Small intestine (tissue), 7 donors: ENCODE data around the gene GALNT16. TPM values are rescaled to one million over a fixed set of nuclear protein-coding genes. Genes with fewer than 3 reads are reported as not detected.

Experiments used
- DNase-seq, 2 donors: peaks; one replicate each; pipeline versions ENCODE4 v3.0.0 to v3.0.0-alpha.2; 2013
- FAIRE-seq: peaks from 2 replicates; lab custom pipeline; 2012; peaks lifted over from hg19 to GRCh38; lab: Jason Lieb, UNC
- H3K27ac ChIP-seq, 3 donors: one replicate each; pipeline ENCODE4 v1.5.1; 2013; ENCODE audit warnings: low read length in 2 of 3, mild to moderate bottlenecking in 2 of 3, control low read depth in 1 of 3, inconsistent platforms in 1 of 3, low read depth in 1 of 3, moderate library complexity in 1 of 3
- H3K27me3 ChIP-seq, 3 donors: one replicate each; pipeline ENCODE4 v1.6.1; 2013; ENCODE audit warnings: low read length in 3 of 3, inconsistent platforms in 1 of 3; ENCODE audit not compliant: control insufficient read depth in 3 of 3, insufficient read depth in 3 of 3
- H3K36me3 ChIP-seq, 3 donors: one replicate each; pipeline ENCODE4 v1.6.1; 2013; ENCODE audit warnings: low read length in 3 of 3, inconsistent platforms in 1 of 3, low read depth in 1 of 3, mild to moderate bottlenecking in 1 of 3, moderate library complexity in 1 of 3; ENCODE audit not compliant: control insufficient read depth in 3 of 3, insufficient read depth in 2 of 3
- H3K4me1 ChIP-seq, 3 donors: one replicate each; pipeline ENCODE4 v1.6.1; 2013; ENCODE audit warnings: low read length in 2 of 3, inconsistent platforms in 1 of 3, low read depth in 1 of 3, mild to moderate bottlenecking in 1 of 3, moderate library complexity in 1 of 3; ENCODE audit not compliant: control insufficient read depth in 3 of 3, insufficient read depth in 2 of 3
- H3K4me3 ChIP-seq, 3 donors: one replicate each; pipeline ENCODE4 v1.5.1; 2013; ENCODE audit warnings: low read length in 3 of 3, control low read depth in 1 of 3, inconsistent platforms in 1 of 3, low read depth in 1 of 3, mild to moderate bottlenecking in 1 of 3, moderate library complexity in 1 of 3
- H3K9me3 ChIP-seq, 2 donors: one replicate each; pipeline ENCODE4 v1.6.1; 2013; ENCODE audit warnings: low read depth in 1 of 2, low read length in 1 of 2; ENCODE audit not compliant: control insufficient read depth in 2 of 2, insufficient read depth in 1 of 2
- WGBS, 3 donors: extraction: QIAGEN DNeasy Blood & Tissue Kit; methylation state at CpG; one replicate each; pipeline ENCODE4 v1.1.7; 2013; 5-methylcytosine and 5-hydroxymethylcytosine counted together
- polyA plus RNA-seq, 4 donors: library from polyadenylated mRNA; stranded (reverse) in 3 of 4; unstranded in 1 of 4; fragments of 200-250 nt in 3 of 4; fragments of 120-200 nt in 1 of 4; gene quantifications; one replicate each; pipeline versions ENCODE4 v1.2.1 to v1.2.3, GENCODE V29; 2013
- donor health status: healthy with polysubstance abuse.
- donor health status: control.
- donor health status: control.
- donor health status: Bipolar disorder and iron deficiency.
- donor health status: healthy.

Gene GALNT16
- polyA plus RNA-seq, 4 donors, result 0.45 to 18.2 (median 1.5) TPM

- Histone ChIP-seq H3K9me3 (no peaks in the 10 kb centered on the region), H3K4me3 (no peak overlapping the region), H3K4me1 (no peaks in the 10 kb centered on the region), H3K36me3 (peaks cover 0 to 20% (median 0%) of the 10 kb centered on the region in 3 donors), H3K27ac (no peak overlapping the region), H3K27me3 (no peaks in the 10 kb centered on the region)
- DNase-seq (no peak), FAIRE-seq (no peak)
- WGBS, 3 donors, result 63 to 82% (median 68%) methylated on average over 6 of the region's 6 CpGs
Observed at GRCh38 chr14:69335371-69335771, 75.4 kb downstream of the GALNT16 start.

GRCh38 chr14:69337984-69338383, 78.0 kb downstream of the GALNT16 start:
- FAIRE-seq, result no peak
- Histone ChIP-seq H3K4me1 (no peaks in the 10 kb centered on the region), H3K4me3 (no peak overlapping the region), H3K36me3 (peaks cover 0 to 25% (median 0%) of the 10 kb centered on the region in 3 donors), H3K9me3 (no peaks in the 10 kb centered on the region), H3K27ac (no peak overlapping the region), H3K27me3 (no peaks in the 10 kb centered on the region)
- DNase-seq, result no peak
- WGBS, 3 donors, result 91 to 97% (median 93%) methylated on average over 5 of the region's 5 CpGs

- FAIRE-seq (no peak), DNase-seq (no peak)
- H3K36me3 ChIP-seq, result peaks cover 0 to 20% (median 0%) of the 10 kb centered on the region in 3 donors
- H3K27ac ChIP-seq, result no peak overlapping the region
- no peaks in the 10 kb centered on the region for H3K4me1 ChIP-seq
- H3K27me3 ChIP-seq, result no peaks in the 10 kb centered on the region
- H3K4me3 ChIP-seq, result no peak overlapping the region
- WGBS, 3 donors, result 93 to 96% (median 94%) methylated on average over 13 of the region's 13 CpGs
- H3K9me3 ChIP-seq, result no peaks in the 10 kb centered on the region
Observed at GRCh38 chr14:69339426-69339825, 79.5 kb downstream of the GALNT16 start.

GRCh38 chr14:69342928-69343525, 83.1 kb downstream of the GALNT16 start:
- no peaks in the 10 kb centered on the region for H3K9me3 ChIP-seq
- no peak overlapping the region for H3K27ac ChIP-seq
- peaks cover 0 to 17% (median 0%) of the 10 kb centered on the region in 3 donors for H3K36me3 ChIP-seq
- FAIRE-seq, result no peak
- no peaks in the 10 kb centered on the region for H3K4me1 ChIP-seq
- WGBS, 3 donors, result 12 to 55% (median 24%) methylated on average over 8 of the region's 8 CpGs
- H3K27me3 ChIP-seq, result no peaks in the 10 kb centered on the region
- DNase-seq, result peak; percentile 33 to 84
- no peak overlapping the region for H3K4me3 ChIP-seq

- DNase-seq (no peak), FAIRE-seq (no peak)
- no peaks in the 10 kb centered on the region for H3K4me1 ChIP-seq
- no peak overlapping the region for H3K27ac ChIP-seq
- WGBS, 3 donors, result 70 to 88% (median 81%) methylated on average over 3 of the region's 3 CpGs
- H3K4me3 ChIP-seq, result no peak overlapping the region
- peaks cover 0 to 11% (median 0%) of the 10 kb centered on the region in 3 donors for H3K36me3 ChIP-seq
- no peaks in the 10 kb centered on the region for H3K9me3 ChIP-seq
- H3K27me3 ChIP-seq, result no peaks in the 10 kb centered on the region
Observed at GRCh38 chr14:69344171-69344570, 84.2 kb downstream of the GALNT16 start.

GRCh38 chr14:69345402-69345801, 85.4 kb downstream of the GALNT16 start:
- DNase-seq, result peak; percentile 19 to 48
- no peak overlapping the region for H3K4me3 ChIP-seq
- H3K4me1 ChIP-seq, result no peaks in the 10 kb centered on the region
- no peaks in the 10 kb centered on the region for H3K27me3 ChIP-seq
- peaks cover 0 to 11% (median 0%) of the 10 kb centered on the region in 3 donors for H3K36me3 ChIP-seq
- 27 to 52% (median 45%) methylated on average over 4 of the region's 4 CpGs for WGBS, 3 donors
- H3K9me3 ChIP-seq, result no peaks in the 10 kb centered on the region
- H3K27ac ChIP-seq, result no peak overlapping the region
- FAIRE-seq, result no peak

GRCh38 chr14:69346710-69347109, 86.8 kb downstream of the GALNT16 start:
- Histone ChIP-seq H3K4me1 (no peaks in the 10 kb centered on the region), H3K27ac (no peak overlapping the region), H3K4me3 (no peak overlapping the region), H3K36me3 (peaks cover 0 to 8% (median 0%) of the 10 kb centered on the region in 3 donors), H3K9me3 (no peaks in the 10 kb centered on the region), H3K27me3 (no peaks in the 10 kb centered on the region)
- peak; percentile 41 to 50 for DNase-seq
- no peak for FAIRE-seq
- 35 to 39% (median 39%) methylated on average over 9 of the region's 9 CpGs for WGBS, 3 donors

- WGBS, 3 donors, result 88 to 89% (median 89%) methylated on average over 11 of the region's 11 CpGs
- Histone ChIP-seq H3K9me3 (no peaks in the 10 kb centered on the region), H3K27ac (no peak overlapping the region), H3K36me3 (peaks cover 0 to 16% (median 0%) of the 10 kb centered on the region in 3 donors), H3K4me1 (peaks cover 0 to 3% (median 3%) of the 10 kb centered on the region in 3 donors), H3K27me3 (no peaks in the 10 kb centered on the region), H3K4me3 (no peak overlapping the region)
- DNase-seq, result no peak
- no peak for FAIRE-seq
Observed at GRCh38 chr14:69349091-69349777, 89.3 kb downstream of the GALNT16 start.
